Testis (tissue), 2 donors: ENCODE results near the gene PLCL1.

Source experiments
- POLR2A ChIP-seq: fragments of 450-650 bp; IDR thresholded peaks from one replicate; pipeline ENCODE4 v1.6.1; 2017; ENCODE audit warnings: antibody characterized with exemption, mild to moderate bottlenecking, moderate library complexity
- TF ChIP-seq, protein P1 (sequence below), 3 experiments: fragments of 450-650 bp in 2 of 3; fragments of 200-600 bp in 1 of 3; sonication (generic) in 1 of 3; IDR thresholded peaks; one replicate each; pipeline ENCODE4 v1.5.1; 2016 to 2019; ENCODE audit warnings: antibody characterized with exemption in 3 of 3, mild to moderate bottlenecking in 2 of 3, moderate library complexity in 1 of 3

GRCh38 chr2:198059800-198060199 lies 255.4 kb downstream of the PLCL1 start:
- TF ChIP-seq POLR2A: no peak
- TF ChIP-seq, protein P1, sequence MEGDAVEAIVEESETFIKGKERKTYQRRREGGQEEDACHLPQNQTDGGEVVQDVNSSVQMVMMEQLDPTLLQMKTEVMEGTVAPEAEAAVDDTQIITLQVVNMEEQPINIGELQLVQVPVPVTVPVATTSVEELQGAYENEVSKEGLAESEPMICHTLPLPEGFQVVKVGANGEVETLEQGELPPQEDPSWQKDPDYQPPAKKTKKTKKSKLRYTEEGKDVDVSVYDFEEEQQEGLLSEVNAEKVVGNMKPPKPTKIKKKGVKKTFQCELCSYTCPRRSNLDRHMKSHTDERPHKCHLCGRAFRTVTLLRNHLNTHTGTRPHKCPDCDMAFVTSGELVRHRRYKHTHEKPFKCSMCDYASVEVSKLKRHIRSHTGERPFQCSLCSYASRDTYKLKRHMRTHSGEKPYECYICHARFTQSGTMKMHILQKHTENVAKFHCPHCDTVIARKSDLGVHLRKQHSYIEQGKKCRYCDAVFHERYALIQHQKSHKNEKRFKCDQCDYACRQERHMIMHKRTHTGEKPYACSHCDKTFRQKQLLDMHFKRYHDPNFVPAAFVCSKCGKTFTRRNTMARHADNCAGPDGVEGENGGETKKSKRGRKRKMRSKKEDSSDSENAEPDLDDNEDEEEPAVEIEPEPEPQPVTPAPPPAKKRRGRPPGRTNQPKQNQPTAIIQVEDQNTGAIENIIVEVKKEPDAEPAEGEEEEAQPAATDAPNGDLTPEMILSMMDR (IDR thresholded peaks at IDR 0.05): no peak
